ENCODE data around the gene SREBF1.

Gene SREBF1

DNA sequence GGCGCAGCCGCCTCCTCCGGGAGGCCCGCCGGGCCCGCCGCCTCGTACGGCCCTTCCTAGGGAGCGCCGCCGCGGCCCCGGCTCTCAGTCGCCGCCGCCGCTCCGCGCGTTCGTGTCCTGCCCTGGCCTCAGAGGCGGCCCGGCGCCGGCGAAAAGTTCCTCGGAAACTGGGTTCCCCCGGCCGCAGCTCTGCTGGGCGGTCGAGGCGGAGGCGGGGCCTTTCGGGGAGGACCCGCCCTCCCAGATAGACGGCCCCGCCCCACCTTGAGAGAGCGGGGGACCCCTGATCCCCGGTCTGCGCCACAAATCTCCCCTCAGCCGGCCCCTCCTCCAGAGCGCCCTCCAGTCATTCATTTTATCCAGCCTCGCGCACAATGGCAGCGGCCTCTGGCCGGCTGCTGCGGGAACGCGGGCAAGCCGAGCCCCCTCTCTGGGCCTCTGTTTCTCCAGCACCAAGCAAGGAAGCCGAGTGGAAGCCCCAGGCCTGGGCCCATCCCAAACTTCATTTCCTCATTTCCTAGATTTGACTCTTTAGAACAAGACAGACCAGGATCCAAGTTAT, at the start of gene SREBF1:
TSS of gene SREBF1 (minus strand) at position 169 of the 562 bp plus-strand sequence. CDS start 169 bp downstream, outside the sequence.
- peak; percentile 91 for DNase-seq (ENCODE audit: low spot score)

DNA sequence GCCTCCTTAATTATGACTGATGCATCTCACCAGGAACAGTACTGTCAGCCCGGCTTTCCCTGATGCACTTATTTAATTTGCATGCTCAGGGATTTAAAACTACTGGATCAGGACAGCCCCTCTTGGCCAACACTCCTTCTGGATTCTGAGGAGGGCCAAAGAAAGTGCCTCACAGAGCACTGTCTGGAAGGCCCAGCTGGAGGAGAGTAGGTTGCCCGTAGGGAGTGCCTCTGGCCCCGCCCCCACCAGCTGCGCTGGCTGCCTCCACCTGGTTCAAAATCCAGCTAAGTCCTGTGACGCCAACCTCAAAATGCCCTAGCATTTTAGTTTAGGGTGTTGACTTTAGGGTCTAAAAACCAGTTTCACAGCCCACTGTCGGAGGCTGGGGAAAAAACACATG, 49.4 kb upstream of the SREBF1 start:
- peak; percentile 49 for DNase-seq (ENCODE audit: low spot score)

DNA sequence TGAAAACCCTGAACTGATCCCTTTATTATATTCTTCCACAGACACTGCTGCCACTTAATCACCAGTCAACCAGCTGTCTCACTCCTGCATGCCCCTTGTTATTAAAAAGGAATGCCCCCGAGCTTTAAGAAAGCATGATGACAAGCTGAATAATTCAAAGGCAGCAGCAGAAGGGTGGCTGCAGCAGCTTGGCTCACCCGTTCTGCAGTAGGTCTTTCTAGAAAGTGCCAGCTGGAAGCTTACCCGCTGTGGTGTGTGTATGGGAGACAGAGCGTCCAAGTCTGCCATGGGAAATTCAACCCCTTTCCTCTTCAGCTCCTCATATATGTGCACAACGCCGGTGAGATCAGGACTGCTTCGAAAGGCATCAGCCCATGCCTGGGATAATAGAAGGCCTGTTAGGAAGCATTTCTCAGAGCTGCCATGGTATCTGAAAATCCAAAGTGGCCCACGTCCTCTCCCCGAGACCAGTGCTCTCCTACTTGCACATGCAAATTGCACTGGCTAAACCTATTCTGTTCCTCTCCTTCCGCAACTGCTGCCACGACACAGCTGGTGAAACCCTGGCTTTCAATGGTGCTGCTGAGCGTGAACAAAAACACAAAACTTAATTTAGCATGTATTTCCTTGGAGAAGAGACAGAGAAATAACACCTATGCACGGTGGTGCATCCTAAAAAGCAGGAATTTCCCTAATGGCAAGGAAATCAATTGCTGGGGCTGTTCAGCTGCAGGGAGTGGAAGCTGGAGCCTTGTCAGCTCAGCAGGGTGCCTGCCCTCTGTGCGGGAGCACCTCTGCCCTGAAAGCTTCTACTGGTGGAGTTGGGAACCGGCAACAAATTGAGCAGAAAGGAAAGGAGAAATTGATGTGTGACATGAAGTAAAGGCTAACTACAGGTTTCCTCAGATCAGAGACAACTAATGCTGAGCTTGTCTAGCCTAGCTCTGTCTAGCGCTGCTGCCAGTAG, 47.9 kb upstream of the SREBF1 start:
- peak; percentile 56 for DNase-seq (ENCODE audit: low spot score)

DNA sequence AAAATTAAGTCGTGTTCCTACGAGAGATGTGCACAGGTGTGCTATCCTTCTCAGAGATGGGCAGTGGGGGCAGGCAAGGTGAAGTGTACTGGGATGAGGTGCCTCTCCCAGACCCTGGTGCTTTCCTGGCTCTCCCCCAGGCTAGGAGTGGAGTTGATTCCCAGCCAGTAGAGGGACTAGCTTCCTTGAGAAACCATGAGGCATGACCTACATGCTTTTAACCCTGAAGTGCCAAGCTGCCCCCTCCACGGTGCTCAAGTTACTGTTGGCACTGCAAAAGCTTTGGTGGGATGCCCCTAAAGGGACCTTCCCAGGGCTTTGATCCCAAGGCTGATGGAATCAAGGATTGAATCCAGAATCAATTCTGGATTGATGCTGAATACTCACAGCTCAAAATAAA, 47.0 kb upstream of the SREBF1 start:
- no peak for DNase-seq (ENCODE audit: low spot score)

DNA sequence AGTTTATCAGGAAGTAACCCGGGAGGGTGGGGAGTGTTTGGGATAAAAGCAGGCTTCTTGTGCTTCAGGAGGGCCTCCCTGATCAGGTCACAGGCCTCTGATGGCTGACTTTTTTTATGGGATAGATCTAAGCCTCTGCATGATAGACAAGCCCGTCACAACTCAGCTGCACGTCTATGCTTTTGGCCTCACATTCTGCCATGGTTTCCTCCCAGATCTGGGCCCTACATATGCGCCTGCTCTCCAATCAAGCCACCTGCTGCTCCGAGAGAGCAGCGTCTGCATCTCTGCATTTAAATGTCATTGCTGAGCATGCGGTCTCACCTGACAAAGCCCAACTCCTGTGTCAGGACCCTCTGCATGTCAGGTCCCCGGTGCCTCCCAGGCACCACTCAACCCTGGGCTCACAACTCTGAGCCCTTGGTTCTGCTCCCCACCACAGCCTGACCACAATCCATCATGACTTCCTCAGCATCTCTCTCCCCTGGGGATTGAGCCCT, 45.3 kb upstream of the SREBF1 start:
- no peak for DNase-seq (ENCODE audit: low spot score)

DNA sequence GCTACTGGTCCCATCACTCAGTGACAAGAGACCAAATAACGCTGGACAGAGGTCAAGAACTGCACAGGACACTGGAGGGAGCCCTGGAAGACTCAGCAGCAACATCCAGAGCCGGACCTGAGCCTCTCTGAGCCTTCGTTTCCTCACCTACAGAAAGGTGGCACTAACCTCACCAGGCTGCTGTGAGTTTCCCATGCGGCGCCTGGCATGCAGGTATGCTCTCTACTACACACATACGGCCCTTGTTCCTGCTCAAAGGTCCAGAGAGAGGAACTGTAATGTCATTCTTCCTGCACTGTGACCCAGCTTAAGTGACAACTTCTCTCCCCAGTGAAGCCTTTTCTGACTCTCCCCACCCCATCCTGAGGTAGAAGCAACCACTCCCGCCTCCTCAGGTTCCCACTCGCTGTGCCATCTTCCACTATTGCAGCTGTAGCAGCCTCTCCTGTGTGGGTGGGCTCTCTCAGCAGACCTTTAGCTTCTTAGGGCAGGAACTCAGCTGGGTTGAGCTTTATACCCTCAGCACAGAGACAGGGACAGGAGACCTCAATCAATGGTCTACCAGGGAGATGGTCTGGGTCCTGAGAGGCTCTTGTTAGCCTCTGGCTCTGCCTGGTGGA, 43.9 kb upstream of the SREBF1 start:
- DNase-seq (ENCODE audit: low spot score), result peak; percentile 47

DNA sequence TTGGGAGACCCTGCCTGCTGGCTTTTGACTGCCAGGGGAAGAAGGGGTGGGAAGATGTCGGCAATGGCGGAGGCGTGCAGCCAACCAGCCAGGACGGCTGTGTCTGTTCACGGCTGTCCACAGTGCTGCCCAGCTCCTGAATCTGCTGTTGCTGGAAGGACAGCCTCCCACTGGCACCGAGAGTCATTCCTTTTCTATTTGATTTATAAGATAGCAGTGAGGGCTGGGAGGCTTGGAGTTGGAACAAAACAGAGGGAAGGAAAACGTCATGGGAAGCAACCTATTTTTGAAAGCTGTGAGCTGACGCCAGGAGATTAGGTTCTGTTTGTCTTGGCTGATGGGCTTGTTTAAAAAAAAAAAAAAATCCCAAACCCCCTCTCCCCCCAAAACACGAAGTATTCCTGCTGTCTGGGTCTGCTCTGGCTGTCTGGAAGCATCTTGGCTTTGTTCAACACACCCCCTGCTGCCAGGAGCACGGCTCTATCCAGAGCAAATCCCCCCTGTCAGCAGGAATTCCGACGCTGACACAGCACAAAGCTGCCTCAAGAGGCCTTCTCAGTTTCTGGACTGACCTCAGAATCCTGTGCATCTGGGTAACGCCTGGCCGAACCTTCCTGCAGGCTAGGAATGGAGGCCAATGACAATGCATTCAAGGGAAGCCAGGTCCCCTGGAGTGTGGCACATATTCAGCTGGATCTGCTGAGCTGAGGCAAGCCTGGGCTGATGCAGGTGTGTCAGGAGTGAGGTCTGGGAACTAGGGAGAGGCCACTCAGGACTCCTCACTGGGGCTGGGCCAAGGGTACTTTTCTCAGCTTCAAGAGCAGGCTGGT, 41.0 kb upstream of the SREBF1 start:
- peak; percentile 84 for DNase-seq (ENCODE audit: low spot score)

DNA sequence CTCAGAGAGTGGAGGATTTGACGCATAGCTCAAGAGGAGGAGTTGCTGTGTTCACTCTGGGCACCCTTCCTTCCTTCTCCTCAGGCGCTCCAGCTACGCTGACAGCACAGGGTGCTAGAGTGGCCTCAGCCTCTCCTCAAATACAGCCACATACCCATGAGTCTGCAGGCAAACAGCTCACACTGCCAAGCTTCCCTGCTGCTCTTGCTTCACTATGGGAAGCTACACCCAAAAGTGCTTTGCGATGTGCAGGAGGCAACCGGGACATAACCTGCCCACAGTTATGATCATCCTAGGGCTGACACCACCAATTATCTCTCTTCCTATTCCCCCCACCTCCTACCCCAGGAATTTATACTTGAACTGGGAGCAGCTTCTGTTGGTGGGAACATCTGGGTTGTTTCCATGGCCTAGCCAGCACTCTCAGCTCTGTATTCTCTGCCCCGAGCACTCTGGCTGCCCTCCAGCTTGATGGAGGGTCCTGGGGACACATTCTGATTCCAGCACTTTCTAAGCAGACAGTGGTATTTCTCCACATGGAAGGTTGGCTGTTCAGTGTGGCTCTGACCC, 40.3 kb upstream of the SREBF1 start:
- no peak for DNase-seq (ENCODE audit: low spot score)

DNA sequence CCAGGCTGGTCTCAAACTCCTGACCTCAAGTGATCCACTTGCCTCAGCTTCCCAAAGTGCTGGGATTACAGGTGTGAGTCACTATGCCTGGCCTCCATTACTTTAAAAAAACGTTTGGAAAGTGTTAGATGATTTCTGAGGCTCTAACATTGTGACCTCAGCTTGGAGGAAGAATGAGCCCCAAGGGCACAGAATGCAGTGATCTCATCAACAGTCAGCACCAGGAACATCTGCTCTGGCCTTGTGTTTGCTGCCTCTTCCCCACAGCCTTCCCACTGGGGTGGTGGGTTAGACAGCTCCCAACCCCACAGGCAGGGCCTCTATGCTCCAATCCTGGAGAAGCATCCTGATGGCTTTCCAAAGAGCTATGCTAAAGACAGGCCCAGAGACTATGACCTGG, 37.7 kb upstream of the SREBF1 start:
- no peak for DNase-seq (ENCODE audit: low spot score)

DNA sequence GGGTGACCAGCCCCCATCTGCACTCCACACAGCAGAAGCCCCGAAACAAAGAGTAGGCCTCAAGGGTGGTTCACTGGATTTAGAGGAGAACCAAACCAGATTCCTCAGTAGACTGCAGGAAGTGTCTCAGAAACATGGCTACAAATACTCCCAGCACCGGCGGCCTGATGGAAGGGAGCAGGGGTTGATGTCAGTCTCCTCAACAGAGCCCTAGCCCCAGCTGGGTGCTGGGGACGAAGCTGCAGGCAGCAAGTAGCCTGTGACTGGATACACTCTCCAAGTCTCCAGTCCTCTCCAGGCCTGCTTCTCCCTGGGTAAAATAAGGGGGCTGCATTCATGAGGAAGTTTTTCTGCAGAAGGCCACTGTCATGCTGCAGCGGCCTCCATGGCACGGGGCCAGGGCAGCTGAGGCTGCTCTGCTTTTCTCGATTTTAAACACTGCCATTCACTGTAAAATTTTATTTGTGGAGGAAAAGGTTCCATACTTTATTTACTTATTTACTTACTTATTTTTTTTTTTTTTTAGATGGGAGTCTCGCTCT, 36.7 kb upstream of the SREBF1 start:
- DNase-seq (ENCODE audit: low spot score), result no peak

DNA sequence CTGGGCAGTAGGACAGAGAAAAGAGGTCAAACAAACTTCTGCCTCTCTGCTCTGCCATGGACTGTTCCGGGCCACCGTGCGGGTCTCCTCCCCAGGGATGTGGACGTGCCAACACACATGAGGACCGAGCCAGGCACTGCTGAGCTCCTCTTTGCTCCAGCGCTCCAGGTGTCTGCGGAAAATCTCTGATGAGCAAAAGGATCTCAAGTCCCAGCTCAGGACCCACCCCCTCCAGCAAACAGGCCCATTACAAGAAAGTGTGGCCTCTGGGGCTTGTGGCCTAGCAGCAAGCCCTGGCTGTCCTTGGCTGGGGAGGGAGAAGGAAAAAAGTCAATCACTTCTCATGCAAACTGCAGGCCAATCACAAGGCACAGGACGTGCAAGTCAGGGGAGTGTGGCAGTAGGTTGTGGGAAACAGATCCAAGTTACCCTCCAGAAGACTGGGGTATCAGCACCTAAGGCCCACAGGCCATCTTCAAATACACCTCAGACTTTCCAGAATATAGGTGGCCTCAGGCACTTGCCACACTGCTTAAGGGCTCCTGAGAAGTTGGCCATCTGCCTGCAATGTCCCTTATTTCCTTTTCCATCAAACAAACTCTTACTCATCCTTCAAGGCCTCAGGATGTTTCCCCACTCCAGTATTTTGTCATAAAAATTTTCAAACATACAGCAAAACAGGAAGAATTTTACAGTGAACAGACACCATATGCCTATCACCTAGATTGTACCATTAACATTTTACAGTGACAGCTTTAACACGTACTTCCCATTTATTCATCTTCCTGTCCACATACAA, 36.0 kb upstream of the SREBF1 start:
- DNase-seq (ENCODE audit: low spot score), result no peak

DNA sequence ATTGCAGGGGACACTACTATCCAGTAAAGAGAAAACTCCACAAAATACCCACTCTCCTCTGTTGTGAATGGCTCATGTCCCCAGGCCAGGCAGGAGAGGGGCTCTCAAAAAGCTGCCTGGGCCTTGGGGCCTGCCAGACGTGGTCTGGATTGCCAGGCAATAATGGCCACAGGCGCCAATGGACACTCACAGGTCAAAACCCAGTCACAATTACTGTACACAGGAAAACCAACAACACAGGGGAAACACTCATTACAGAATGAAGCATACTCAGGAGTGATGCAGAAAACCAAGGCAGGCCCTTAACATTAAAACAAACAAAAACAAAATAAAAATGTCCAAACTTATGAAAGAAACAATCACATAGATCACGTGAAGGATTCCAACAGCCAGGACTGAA, 35.1 kb upstream of the SREBF1 start:
- DNase-seq (ENCODE audit: low spot score), result no peak

DNA sequence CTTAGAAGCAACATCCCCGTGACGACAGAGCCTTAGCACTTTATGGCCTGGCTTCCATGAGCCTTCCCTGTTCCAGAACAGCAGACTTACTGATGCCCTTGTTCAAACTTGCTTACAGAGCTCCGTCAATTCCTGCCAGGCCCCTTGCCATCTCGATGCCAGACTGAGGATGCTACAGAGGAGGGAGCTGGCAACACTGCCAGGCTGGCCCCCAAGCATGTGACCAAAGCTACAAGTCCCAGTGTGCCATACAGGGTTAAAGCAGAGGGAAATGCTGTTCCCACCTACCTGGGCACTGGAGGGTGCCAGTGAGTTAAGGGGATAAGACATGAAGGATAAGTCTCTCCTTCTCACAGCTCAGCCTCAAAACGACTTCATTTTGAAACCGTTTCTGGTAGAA, 33.5 kb upstream of the SREBF1 start:
- no peak for DNase-seq (ENCODE audit: low spot score)

DNA sequence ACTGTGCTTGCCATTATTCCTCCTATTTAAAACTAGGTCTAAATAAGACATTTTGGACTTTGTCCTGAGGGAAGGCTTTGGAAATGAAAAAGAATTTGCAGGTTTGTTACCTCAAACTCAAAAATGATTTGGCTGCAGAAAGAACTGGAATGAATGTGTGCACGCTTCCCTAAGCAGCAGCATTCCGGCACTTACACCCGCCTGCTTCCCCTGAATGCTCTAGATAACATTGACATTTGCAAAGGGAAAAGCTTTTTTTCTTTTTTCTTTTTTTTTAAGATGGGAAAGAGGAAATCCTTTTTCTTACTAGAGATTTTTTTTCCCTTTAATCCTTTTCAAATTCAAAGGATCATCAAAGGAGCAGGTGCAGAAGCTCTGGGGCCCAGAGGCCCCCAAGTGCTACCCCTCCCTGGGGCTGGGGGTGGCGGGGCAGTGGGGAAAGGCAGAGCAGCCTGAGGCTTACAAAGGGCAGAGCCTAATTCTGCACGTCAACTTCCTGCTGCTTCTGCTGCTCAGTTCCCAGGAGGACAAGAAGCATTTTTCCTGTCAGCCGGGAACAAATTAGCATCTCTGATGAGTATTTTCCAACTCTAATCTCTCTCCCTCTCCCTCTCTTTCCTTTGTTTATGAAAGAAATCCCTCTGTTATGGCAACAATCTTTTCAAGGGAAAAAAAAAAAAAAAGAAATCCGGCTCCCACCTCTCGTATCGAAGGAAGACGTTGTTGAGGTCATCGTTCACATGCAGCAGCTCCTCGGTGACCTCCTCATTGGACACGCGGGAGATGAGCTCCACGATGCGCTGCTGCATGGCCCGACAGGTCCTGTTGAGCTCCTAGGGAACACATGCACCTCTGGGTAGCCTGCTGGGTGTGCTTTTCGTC, 32.1 kb upstream of the SREBF1 start:
- peak; percentile 71 for DNase-seq (ENCODE audit: low spot score)

DNA sequence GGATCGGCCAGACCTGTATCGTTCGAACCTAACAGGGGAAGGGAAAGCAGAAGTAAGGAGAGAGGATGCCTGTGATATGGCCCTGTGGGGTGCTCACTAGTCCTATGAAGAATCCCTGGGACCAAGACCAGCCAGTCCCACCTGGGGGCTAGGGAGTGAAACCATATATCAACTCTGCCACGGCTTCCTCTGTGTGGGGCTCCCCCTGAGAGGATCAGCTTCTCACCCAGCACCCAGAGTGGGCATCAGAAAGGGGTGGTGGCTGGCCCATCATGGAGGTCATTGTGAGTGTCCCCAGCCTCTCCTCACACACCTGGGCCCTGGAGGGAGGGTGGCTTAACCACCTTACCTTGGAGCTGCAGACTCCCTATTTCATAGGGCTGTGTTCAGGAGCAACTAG, 30.1 kb upstream of the SREBF1 start:
- DNase-seq (ENCODE audit: low spot score), result no peak

DNA sequence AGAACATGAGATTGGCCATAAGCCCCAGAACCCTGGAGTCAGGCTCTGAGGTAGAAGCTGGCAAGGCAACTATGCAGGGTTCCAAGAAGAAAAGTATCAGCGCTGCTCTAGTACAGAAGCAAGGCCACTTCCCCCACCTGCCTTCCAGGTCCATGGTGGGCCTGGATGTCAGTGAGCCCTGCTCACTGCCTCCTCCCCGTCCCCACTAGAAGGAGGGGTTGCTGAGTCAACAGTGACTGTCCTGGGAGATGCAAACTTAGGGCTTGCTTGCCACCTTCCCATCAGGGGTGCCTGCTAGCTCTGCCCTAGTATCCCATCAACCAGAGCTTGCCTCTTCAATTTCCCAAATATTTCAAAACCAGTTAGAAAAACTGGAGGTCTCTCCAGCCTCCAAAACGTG, 29.6 kb upstream of the SREBF1 start:
- DNase-seq (ENCODE audit: low spot score), result no peak

DNA sequence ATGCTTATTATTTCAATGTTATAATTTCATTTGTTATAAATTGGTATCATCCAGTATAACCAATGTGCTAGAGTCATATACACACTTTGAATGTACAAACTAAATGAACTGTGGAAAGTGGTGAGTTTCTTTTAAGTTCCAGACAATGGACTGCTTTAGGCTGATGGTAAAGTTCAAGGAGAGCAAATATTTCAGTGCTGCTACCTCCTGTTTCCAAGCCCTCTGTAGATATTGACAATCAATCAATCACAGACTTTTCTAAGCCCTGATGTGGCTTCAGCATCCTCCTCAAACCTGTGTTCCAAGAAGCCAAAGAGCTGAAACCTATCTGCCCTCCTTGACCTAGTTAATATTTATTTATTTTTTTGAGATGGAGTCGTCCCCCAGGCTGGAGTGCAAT, 28.2 kb upstream of the SREBF1 start:
- no peak for DNase-seq (ENCODE audit: low spot score)

DNA sequence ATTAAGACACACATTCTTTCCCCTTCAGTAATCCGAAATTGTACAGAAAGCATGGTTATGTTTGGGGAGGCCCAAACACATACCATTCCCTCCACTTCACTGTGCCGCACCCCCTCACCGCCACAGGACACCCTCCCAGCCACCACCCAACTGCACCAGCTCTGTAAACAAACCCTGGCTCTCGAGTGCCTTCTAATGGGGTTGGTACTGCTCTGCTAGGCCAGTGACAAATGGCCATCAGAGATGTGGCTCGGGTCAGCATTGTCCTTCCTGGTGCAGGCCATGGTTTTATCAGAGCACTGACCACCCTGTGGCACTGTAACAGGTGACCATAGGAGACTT, 24.0 kb upstream of the SREBF1 start:
- DNase-seq (ENCODE audit: low spot score), result no peak

DNA sequence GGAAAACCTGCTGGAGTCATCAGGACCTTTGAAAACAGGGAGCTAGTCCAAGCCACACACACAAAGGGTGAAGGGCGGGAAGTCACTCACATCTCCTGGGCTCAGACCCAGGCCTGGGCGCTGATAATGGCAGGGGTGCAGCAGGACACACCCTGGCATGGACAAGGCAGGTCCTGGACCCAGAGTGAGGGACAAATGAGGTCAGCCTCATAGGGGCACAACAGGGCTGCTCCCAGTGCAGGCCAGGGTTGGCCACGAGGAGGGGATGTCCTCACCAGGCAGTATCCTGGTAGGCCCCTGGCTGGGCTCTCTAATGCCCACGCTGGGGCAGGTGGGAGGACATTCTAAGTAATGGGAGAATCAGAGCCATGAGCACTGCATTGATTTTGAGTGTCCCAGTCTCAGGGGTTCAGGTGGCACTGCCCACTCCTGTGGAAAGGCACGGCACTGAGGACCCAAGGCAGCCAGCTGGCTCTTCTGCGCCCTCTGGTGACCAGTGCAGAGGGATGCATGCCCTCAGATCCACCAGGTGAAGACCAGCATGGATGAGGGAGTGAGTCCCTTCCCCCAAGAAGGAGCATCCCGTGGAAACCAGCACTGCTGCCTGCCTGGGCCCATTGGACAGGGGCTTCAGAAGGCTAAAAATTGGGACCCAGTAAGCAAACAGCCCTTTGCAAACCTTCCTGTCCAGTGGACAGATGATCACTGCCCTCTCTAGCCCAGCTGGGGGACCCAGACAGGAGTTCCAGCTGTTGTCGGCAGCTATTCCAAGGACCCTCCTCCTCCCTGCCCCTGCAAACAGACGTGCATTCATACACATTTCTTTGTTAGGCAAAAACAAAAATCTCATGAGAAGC, 23.4 kb upstream of the SREBF1 start:
- peak; percentile 86 for DNase-seq (ENCODE audit: low spot score)
